HepG2 (cell line): ENCODE data around the gene MZF1. TPM values are rescaled to one million over a fixed set of nuclear protein-coding genes. Genes with fewer than 3 reads are reported as not detected.

Experiments used
- BCL6 ChIP-seq: IDR thresholded peaks from 2 replicates; pipeline ENCODE4 v1.6.1; 2016; ENCODE audit warnings: missing genetic modification reagents, missing compliant biosample characterization
- DR1 ChIP-seq: sonication (generic); formaldehyde crosslinking; IDR thresholded peaks from 2 replicates; pipeline ENCODE4 v1.8.0; 2021; ENCODE audit warnings: mild to moderate bottlenecking, missing genetic modification reagents, inconsistent platforms
- FOXP1 ChIP-seq, 2 experiments: fragments of 450-650 bp in 1 of 2; IDR thresholded peaks; 2 replicates each; pipeline ENCODE4 v1.6.1; 2017 to 2018; ENCODE audit warnings: antibody characterized with exemption in 1 of 2
- ISL2 ChIP-seq: sonication (generic); formaldehyde crosslinking; IDR thresholded peaks from 2 replicates; pipeline ENCODE4 v1.5.0; 2020; ENCODE audit warnings: missing genetic modification reagents
- JUND ChIP-seq: sonication (generic); formaldehyde crosslinking; IDR thresholded peaks from 2 replicates; pipeline ENCODE4 v1.8.0; 2022; ENCODE audit warnings: mild to moderate bottlenecking, missing genetic modification reagents
- KAT8 ChIP-seq: IDR thresholded peaks from 2 replicates; pipeline ENCODE4 v1.6.1; 2016; ENCODE audit warnings: missing genetic modification reagents, missing compliant biosample characterization
- KDM2A ChIP-seq: sonication (generic); formaldehyde crosslinking; IDR thresholded peaks from 2 replicates; pipeline ENCODE4 v1.4.0; 2020; ENCODE audit warnings: low read depth, missing genetic modification reagents, borderline replicate concordance
- SIN3A ChIP-seq: IDR thresholded peaks from 2 replicates; pipeline ENCODE4 v1.6.1; 2011; ENCODE audit warnings: low read depth, mild to moderate bottlenecking, control low read depth, low read length, borderline replicate concordance
- ZNF510 ChIP-seq: sonication (generic); formaldehyde crosslinking; IDR thresholded peaks from 2 replicates; pipeline ENCODE4 v1.4.0; 2020; ENCODE audit warnings: low read depth, mild to moderate bottlenecking, missing genetic modification reagents
- ZNF839 ChIP-seq: sonication (generic); formaldehyde crosslinking; IDR thresholded peaks from 2 replicates; pipeline ENCODE4 v1.4.0; 2020; ENCODE audit warnings: missing genetic modification reagents, mild to moderate bottlenecking, borderline replicate concordance
- polyA plus RNA-seq, 8 experiments: library from polyadenylated mRNA; depleted of rRNA in 3 of 8; stranded (reverse) in 7 of 8; unstranded in 1 of 8; fragments of >200 nt; fragmentation: Illumina TruSeq in 4 of 8; extraction: Trizol in 4 of 8; gene quantifications; 2 replicates each; pipeline versions ENCODE4 v1.2.1 to v1.2.3, GENCODE V29; 2011 to 2016; ENCODE audit warnings: low read depth in 4 of 8, missing spikeins in 1 of 8, mixed read lengths in 1 of 8; ENCODE audit not compliant: insufficient read depth in 1 of 8
- total RNA-seq, 5 experiments: library from RNA; depleted of rRNA; stranded (reverse); fragments of >200 nt; fragmentation: Illumina TruSeq; extraction: Trizol; gene quantifications; 2 replicates each; pipeline ENCODE4 v1.2.3, GENCODE V29; 2016; ENCODE audit warnings: low read depth in 1 of 5
- TF ChIP-seq, protein P1 (sequence below): sonication (generic); formaldehyde crosslinking; IDR thresholded peaks from 2 replicates; pipeline ENCODE4; 2020; ENCODE audit warnings: missing genetic modification reagents, mild to moderate bottlenecking, borderline replicate concordance
- TF ChIP-seq, protein P2 (sequence below): sonication (generic); formaldehyde crosslinking; IDR thresholded peaks from 2 replicates; pipeline ENCODE4 v1.5.0; 2020; ENCODE audit warnings: missing genetic modification reagents, mild to moderate bottlenecking, borderline replicate concordance
- TF ChIP-seq, protein P3 (sequence below): sonication (generic); formaldehyde crosslinking; IDR thresholded peaks from 2 replicates; pipeline ENCODE4 v1.8.0; 2022; ENCODE audit warnings: low read depth, missing genetic modification reagents
- TF ChIP-seq, protein P4 (sequence below): IDR thresholded peaks from 2 replicates; pipeline ENCODE4 v1.6.1; 2012; ENCODE audit warnings: low read depth, low read length, improper control_type of control experiment
- TF ChIP-seq, protein P5 (sequence below): sonication (generic); formaldehyde crosslinking; IDR thresholded peaks from 2 replicates; pipeline ENCODE4 v1.8.1; 2023; ENCODE audit warnings: mild to moderate bottlenecking, moderate library complexity, missing genetic modification reagents
- TF ChIP-seq, protein P6 (sequence below): sonication (generic); formaldehyde crosslinking; IDR thresholded peaks from 2 replicates; pipeline ENCODE4 v1.8.1; 2023; ENCODE audit warnings: mild to moderate bottlenecking, inconsistent platforms, moderate library complexity, missing genetic modification reagents, borderline replicate concordance

MZF1 gene
- total and polyA plus RNA-seq, 2 of the 13 experiments (the other 11 are each of a cell fraction or from before 2014, with no cell fraction given), result 3.1 to 8.1 TPM

DNA sequence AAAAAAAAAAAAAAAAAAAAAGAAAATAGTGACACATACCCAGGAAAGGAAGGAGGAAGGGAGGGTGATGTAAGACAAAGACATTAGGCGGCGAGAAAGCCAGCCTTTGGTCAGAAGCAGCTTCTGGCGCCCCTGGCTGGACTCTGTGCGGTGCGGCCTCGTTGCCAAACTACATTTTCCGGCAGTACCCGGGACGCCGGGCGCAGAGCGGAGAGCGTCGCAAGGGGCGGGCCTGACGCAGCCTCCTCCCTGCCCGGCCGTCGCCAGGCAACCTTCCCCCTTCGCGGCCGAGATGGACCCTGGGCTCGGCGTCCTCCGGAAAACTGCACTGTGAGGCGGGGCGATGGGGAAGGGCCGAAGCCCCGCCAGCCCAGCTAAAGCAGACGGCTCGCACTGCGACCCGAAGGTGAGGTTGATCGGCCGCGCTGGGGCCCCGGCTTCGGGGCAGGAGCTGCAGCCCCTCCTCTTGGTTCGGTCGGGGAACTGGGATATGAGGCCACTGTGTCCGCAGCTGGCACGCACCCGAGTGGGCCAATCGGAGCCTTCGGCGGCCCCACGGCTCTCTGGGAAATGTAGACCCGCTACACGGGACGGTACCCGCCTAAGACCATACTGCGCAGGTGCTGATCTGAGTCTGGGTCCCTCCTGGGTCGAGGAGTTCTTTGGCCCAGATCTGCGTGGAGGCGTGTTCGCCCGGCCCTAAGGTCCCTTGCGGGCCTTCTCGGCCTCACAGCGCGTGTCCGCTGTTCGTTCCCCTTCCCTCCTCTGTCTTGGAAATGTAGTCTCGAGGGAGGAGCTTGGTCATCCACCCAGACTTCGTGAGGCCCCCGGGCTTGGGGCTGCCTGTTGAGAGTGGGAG lies 2.3 kb upstream of the MZF1 start (continued):
- TF ChIP-seq, protein P1, sequence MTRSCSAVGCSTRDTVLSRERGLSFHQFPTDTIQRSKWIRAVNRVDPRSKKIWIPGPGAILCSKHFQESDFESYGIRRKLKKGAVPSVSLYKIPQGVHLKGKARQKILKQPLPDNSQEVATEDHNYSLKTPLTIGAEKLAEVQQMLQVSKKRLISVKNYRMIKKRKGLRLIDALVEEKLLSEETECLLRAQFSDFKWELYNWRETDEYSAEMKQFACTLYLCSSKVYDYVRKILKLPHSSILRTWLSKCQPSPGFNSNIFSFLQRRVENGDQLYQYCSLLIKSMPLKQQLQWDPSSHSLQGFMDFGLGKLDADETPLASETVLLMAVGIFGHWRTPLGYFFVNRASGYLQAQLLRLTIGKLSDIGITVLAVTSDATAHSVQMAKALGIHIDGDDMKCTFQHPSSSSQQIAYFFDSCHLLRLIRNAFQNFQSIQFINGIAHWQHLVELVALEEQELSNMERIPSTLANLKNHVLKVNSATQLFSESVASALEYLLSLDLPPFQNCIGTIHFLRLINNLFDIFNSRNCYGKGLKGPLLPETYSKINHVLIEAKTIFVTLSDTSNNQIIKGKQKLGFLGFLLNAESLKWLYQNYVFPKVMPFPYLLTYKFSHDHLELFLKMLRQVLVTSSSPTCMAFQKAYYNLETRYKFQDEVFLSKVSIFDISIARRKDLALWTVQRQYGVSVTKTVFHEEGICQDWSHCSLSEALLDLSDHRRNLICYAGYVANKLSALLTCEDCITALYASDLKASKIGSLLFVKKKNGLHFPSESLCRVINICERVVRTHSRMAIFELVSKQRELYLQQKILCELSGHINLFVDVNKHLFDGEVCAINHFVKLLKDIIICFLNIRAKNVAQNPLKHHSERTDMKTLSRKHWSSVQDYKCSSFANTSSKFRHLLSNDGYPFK (CRISPR knock-in tag), result peak; percentile 93
- TF ChIP-seq, protein P2, sequence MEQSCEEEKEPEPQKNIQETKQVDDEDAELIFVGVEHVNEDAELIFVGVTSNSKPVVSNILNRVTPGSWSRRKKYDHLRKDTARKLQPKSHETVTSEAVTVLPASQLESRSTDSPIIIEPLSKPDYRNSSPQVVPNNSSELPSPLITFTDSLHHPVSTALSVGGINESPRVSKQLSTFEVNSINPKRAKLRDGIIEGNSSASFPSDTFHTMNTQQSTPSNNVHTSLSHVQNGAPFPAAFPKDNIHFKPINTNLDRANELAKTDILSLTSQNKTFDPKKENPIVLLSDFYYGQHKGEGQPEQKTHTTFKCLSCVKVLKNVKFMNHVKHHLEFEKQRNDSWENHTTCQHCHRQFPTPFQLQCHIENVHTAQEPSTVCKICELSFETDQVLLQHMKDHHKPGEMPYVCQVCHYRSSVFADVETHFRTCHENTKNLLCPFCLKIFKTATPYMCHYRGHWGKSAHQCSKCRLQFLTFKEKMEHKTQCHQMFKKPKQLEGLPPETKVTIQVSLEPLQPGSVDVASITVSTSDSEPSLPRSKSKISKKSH (CRISPR knock-in tag), result no peak; the same call in 1 of the 2 replicates
- TF ChIP-seq BCL6 (CRISPR knock-in tag) (no peak), ISL2 (peak; percentile 45; the same call in 1 of the 2 replicates), JUND (no peak), ZNF839 (CRISPR knock-in tag) (peak; percentile 92; the same call in 1 of the 2 replicates), KDM2A (peak; percentile 87; the same call in 1 of the 2 replicates), ZNF510 (CRISPR knock-in tag) (no peak), FOXP1 (IDR thresholded peaks at IDR 0.05) (no peak), FOXP1 (CRISPR knock-in tag; IDR thresholded peaks at IDR 0.05) (no peak), DR1 (CRISPR knock-in tag) (0 out of 2 replicates have a peak, but pooled peaks have one; percentile 70), KAT8 (peak; percentile 77), SIN3A (peak; percentile 82; the same call in 1 of the 2 replicates)
- TF ChIP-seq, protein P3, sequence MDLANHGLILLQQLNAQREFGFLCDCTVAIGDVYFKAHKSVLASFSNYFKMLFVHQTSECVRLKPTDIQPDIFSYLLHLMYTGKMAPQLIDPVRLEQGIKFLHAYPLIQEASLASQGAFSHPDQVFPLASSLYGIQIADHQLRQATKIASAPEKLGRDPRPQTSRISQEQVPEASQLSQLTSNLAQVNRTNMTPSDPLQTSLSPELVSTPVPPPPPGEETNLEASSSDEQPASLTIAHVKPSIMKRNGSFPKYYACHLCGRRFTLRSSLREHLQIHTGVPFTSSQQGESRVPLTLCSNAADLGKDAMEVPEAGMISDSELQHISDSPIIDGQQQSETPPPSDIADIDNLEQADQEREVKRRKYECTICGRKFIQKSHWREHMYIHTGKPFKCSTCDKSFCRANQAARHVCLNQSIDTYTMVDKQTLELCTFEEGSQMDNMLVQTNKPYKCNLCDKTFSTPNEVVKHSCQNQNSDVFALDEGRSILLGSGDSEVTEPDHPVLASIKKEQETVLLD (CRISPR knock-in tag), result no peak
- TF ChIP-seq, protein P4, sequence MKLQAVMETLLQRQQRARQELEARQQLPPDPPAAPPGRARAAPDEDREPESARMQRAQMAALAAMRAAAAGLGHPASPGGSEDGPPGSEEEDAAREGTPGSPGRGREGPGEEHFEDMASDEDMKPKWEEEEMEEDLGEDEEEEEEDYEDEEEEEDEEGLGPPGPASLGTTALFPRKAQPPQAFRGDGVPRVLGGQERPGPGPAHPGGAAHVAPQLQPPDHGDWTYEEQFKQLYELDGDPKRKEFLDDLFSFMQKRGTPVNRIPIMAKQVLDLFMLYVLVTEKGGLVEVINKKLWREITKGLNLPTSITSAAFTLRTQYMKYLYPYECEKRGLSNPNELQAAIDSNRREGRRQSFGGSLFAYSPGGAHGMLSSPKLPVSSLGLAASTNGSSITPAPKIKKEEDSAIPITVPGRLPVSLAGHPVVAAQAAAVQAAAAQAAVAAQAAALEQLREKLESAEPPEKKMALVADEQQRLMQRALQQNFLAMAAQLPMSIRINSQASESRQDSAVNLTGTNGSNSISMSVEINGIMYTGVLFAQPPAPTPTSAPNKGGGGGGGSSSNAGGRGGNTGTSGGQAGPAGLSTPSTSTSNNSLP, result no peak
- TF ChIP-seq, protein P5, sequence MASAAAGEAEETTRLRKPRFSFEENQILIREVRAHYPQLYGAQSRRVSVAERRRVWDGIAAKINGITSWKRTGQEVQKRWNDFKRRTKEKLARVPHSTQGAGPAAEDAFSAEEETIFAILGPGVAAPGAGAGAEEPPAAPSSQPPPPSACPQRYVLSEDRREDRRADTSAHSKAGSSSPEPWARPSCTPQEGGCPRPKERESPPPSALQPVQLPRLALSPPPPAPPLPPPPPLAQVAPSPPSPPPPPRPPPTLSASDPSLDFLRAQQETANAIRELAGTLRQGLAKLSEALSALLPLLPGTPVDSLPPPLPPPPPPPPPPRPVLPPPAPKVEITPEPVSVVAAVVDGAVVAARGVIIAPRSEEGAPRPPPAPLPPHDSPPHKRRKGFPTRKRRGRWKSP (CRISPR knock-in tag), result peak; percentile 68; the same call in 1 of the 2 replicates
- TF ChIP-seq, protein P6, sequence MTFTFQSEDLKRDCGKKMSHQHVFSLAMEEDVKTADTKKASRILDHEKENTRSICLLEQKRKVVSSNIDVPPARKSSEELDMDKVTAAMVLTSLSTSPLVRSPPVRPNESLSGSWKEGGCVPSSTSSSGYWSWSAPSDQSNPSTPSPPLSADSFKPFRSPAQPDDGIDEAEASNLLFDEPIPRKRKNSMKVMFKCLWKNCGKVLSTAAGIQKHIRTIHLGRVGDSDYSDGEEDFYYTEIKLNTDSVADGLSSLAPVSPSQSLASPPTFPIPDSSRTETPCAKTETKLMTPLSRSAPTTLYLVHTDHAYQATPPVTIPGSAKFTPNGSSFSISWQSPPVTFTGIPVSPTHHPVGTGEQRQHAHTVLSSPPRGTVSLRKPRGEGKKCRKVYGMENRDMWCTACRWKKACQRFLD (CRISPR knock-in tag), result no peak; the same call in 1 of the 2 replicates
